Measurements from ENCODE around the gene SPIRE2.

DNA sequence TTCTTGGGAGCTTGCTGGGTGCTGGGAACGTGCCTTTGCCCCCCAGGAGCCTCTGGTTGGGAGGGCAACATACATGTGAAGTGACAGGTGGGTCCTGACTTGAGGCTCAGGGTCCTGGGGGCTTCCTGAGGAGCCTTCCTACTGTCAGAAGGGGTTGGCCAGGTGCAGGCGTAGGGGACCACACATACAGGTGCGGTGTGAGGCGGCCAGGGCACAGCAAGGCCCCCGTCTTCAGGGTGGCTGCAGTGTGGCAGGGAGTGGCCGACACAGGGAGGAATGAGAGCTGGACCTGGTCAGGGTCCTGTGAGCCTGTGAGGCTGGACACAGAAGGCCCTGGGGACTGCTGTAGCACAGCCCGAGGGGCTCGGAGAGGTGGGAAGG, 55.8 kb downstream of the SPIRE2 start:
- TF ChIP-seq EZH2phosphoT487 (IDR thresholded peaks at IDR 0.05; ENCODE audit: insufficient read depth, low read depth) = no peak
- TF ChIP-seq EZH2 (IDR thresholded peaks at IDR 0.05; ENCODE audit: insufficient read depth, poor library complexity, severe bottlenecking) = no peak
